ENCODE data around the gene LRIT1.

LRIT1 gene

DNA sequence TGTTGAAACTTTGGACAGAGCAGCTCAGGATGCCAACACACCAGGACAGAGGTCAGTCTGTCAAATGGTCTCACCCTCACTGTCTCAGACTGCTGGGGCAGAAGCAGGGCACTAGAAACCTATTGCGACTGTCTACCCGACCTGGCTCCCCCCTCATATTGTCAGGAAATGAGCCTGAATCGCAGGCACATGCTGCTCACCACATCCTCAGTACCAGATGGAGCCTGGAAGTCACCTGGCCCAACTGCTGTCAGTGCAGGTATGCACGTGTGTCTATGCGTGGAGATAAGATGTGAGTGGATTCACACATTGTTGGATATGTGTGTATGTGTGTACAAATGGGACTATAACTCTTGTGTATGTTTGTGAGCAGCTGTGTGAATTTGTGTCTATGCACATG lies 50.2 kb downstream of the LRIT1 start:
- no peak for DNase-seq

DNA sequence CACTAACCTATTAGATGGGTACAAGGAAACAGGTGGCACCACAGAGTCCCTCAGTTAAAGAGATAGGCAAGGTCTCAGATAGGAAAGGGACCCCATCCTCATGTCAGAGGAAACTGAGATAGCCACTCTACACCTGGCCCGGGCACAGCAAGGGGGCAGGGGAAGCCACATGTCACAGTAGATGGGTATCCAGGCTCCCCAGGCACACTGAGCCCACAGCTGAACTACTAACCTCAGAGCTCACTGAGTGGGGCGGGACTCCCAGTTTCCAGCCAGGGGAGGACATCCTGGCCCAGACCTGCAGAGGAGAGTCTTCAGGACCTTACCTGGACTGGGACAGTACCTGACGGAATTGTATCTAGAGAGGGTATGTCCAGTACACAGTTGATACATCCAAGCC lies 50.7 kb downstream of the LRIT1 start:
- no peak for DNase-seq

GRCh38 chr10:84188815-84189214 lies 52.5 kb downstream of the LRIT1 start:
- DNase-seq = no peak

- no peak for DNase-seq
Measured at GRCh38 chr10:84185526-84186175, 55.7 kb downstream of the LRIT1 start.

GRCh38 chr10:84184517-84184916 lies 56.8 kb downstream of the LRIT1 start:
- DNase-seq = no peak

DNA sequence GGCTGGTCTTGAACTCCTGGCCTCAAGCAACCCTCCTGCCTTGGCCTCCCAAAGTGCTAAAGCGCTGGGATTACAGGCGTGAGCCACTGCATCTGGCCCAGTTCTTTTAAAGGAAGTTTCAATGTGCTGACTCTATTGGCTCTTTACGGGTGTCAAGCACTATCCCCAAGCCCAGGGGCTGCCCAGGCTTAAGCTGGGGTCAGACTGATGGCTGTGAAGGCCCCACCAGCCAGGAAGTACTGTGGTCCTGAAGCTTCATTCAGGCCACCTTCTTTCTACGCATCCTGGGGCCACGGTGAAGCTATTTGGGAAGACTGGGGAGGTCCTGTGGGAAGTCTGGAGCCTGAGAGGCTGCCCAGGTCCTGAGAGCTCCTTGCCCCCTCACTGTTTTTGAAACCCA lies 59.7 kb downstream of the LRIT1 start:
- DNase-seq = no peak
